T-helper 17 cell (primary cell): Measurements from ENCODE around the gene PYGM. TPM values are rescaled to one million over a fixed set of nuclear protein-coding genes. Genes with fewer than 3 reads are reported as not detected.
A peak's percentile ranks its signal among the peaks of the same experiment; 100 is the strongest.

Experiments
- ATAC-seq: fragments of 150-1000 bp; cut with Tn5 transposase; 2 replicates; pipeline ENCODE4 v1.10.0; 2021; ENCODE audit warnings: mild to moderate bottlenecking, moderate library complexity
- DNase-seq, 3 donors: peaks; one replicate each; pipeline versions ENCODE4 v3.0.0 to v3.0.0-alpha.2; 2020 to 2021
- H3K9me3 ChIP-seq: one replicate; pipeline ENCODE4 v1.7.0; 2013; ENCODE audit warnings: low read length, mild to moderate bottlenecking; ENCODE audit not compliant: control insufficient read depth, poor library complexity, severe bottlenecking
- H3K27ac Mint-ChIP-seq: one replicate; pipeline ENCODE4 v1.8.0; 2022; ENCODE audit warnings: mild to moderate bottlenecking, moderate library complexity, mixed read lengths
- H3K27me3 Mint-ChIP-seq: one replicate; pipeline ENCODE4 v1.8.0; 2022; ENCODE audit warnings: mixed read lengths
- H3K36me3 Mint-ChIP-seq: one replicate; pipeline ENCODE4 v1.8.0; 2022; ENCODE audit warnings: low read depth, mixed read lengths
- H3K4me1 Mint-ChIP-seq: one replicate; pipeline ENCODE4 v1.8.0; 2022; ENCODE audit warnings: mild to moderate bottlenecking, mixed read lengths
- H3K4me3 Mint-ChIP-seq: one replicate; pipeline ENCODE4 v1.8.0; 2022; ENCODE audit warnings: mild to moderate bottlenecking, moderate library complexity, mixed read lengths
- total RNA-seq, 4 donors: library from RNA in 2 of 4; stranded (reverse) in 2 of 4; gene quantifications; one replicate each; pipeline ENCODE4 v1.2.3 and lab custom pipeline; 2022 to 2026

Gene PYGM
- total RNA-seq, 2 donors from 2014 or later: 11.8 to 27.1 TPM

GRCh38 chr11:64760759-64761420 is 1.1 kb upstream of the PYGM start:
- Mint-ChIP-seq H3K4me1 (peaks cover 58% of the 10 kb centered on the region), H3K27ac (peak overlapping the region; percentile 95), H3K27me3 (no peaks in the 10 kb centered on the region), H3K36me3 (peaks cover 14% of the 10 kb centered on the region), H3K4me3 (peak overlapping the region; percentile 81)
- no peak for DNase-seq
- ATAC-seq: peak; percentile 3
- no peaks in the 10 kb centered on the region for H3K9me3 ChIP-seq

GRCh38 chr11:64759131-64759721 is 548 bp downstream of the PYGM start:
- peaks cover 43% of the 10 kb centered on the region for H3K4me1 Mint-ChIP-seq
- no peak for ATAC-seq
- peaks cover 5% of the 10 kb centered on the region for H3K36me3 Mint-ChIP-seq
- no peaks in the 10 kb centered on the region for H3K27me3 Mint-ChIP-seq
- peak overlapping the region; percentile 81 for H3K4me3 Mint-ChIP-seq
- no peaks in the 10 kb centered on the region for H3K9me3 ChIP-seq
- peak overlapping the region; percentile 95 for H3K27ac Mint-ChIP-seq
- DNase-seq: no peak

DNA sequence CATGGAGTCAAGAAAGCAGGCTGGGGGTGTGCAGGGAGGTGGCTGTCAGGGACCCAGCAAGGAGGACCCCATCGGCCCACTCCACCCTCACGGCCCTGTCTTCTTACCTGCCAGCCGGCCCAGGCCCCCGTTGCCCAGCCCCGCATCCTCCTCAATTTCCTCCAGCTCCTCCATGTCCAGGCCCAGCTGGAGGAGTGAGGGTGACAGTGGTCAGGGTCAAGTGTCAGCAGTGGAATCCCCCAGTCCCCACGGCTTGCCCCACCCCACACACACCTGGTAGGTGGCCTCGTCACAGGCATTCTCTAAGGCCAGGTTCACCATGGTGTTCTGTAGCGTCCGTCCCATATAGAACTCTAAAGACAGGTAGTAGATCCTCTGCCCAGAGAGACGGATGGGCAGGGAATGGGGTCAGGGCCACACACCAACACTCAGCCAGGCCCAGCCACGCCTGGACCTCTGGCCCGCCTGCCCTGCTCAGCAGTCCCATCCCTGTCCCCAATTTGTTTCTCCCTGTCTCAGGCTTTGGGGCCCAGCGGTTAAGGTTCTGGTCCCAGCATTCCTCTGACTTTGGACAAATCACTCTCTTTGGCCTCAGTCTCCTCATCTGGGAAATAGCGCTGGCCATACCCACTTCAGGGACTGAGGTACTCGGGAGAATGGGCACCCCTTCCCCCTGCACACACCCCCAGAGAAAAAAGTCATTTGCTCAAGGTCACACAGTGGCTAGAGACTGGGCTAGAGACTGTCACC is 1.3 kb downstream of the PYGM start:
- H3K9me3 ChIP-seq: no peaks in the 10 kb centered on the region
- H3K4me1 Mint-ChIP-seq: peaks cover 36% of the 10 kb centered on the region
- H3K4me3 Mint-ChIP-seq: peak overlapping the region; percentile 81
- ATAC-seq (no peak), DNase-seq (no peak)
- peaks cover 4% of the 10 kb centered on the region for H3K36me3 Mint-ChIP-seq
- no peaks in the 10 kb centered on the region for H3K27me3 Mint-ChIP-seq
- H3K27ac Mint-ChIP-seq: peak overlapping the region; percentile 81

DNA sequence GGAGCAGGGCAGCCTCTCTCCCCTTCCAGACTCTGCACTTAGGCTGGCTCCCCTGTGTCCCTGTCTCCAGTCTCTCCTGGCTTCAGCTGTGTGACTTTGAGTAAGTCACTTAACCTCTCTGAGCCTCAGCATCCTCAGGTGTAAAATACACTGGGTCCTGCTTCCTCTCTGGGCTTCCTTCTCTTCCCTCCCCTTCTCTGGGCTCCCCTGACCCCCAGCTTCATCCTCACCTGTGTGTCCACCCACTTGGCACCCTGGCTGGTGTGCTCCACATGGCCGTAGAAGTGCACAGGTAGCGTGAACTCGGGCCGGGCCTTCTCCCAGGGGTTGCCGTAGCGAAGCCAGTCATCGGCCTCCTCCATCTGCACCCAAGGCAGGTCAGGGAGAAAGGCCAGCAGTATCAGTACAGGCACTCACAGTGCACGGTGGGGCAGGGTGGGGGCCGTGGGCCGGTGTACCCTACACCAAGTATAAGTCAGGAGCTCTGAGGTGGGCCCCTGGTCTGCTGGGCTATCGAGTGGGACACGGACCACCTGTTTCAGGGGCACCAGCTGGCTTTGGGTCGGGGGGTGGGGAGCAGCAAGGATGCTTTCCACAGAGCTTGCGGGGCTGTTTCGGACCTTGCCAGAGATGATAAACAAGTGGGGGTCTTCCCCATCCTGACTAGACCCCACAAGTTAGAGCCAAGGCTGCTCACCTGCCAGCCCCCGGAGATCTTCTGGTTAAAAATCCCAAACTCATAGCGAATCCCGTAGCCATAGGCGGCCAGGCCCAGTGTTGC is 2.0 kb downstream of the PYGM start:
- Mint-ChIP-seq H3K27me3 (no peaks in the 10 kb centered on the region), H3K36me3 (peaks cover 3% of the 10 kb centered on the region), H3K4me3 (no peak overlapping the region), H3K4me1 (peaks cover 28% of the 10 kb centered on the region), H3K27ac (peak overlapping the region; percentile 81)
- ATAC-seq (no peak), DNase-seq (no peak)
- H3K9me3 ChIP-seq: no peaks in the 10 kb centered on the region

DNA sequence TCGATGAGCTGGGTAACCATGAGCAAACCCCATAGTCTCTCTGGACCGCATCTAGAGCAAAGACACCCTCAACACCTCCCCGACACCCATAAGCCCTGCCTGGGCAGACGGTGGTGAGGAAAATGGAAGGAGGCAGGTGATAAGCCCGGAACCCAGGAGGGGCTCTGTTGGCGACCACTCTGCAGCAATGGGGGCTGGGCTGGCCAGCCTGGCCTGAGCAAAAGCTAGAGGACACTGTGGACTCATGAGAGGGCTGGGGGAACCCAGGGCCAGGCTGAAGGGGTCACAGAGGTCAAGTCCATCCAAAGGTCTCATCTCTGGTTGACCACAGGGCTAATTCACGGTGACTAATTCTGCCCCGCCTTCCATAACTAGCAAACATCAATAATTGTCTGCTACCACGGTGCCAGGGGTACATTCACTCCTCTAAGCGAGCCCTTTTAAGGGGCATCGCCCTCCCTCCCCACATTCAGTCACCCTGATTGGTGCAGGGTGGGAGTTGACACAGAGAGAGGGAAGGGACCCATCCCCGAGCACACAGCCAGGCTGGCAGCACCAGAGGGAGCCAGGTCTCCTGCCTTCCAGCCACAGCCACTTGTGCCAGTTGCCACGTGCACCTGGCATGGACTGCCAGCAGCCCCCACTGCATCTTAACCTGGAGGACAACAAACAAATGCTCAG is 4.0 kb downstream of the PYGM start:
- Mint-ChIP-seq H3K27ac (no peak overlapping the region), H3K27me3 (no peaks in the 10 kb centered on the region), H3K4me3 (no peak overlapping the region), H3K36me3 (no peaks in the 10 kb centered on the region), H3K4me1 (peaks cover 19% of the 10 kb centered on the region)
- H3K9me3 ChIP-seq: no peaks in the 10 kb centered on the region
- DNase-seq (no peak), ATAC-seq (no peak)

- no peak for DNase-seq
Observed at GRCh38 chr11:64754919-64755662, 4.7 kb downstream of the PYGM start.

GRCh38 chr11:64754124-64754918 is 5.5 kb downstream of the PYGM start:
- no peak overlapping the region for H3K4me3 Mint-ChIP-seq
- no peaks in the 10 kb centered on the region for H3K36me3 Mint-ChIP-seq
- no peak for ATAC-seq
- DNase-seq: no peak
- H3K9me3 ChIP-seq: no peaks in the 10 kb centered on the region
- no peaks in the 10 kb centered on the region for H3K27me3 Mint-ChIP-seq
- H3K27ac Mint-ChIP-seq: no peak overlapping the region
- H3K4me1 Mint-ChIP-seq: peaks cover 18% of the 10 kb centered on the region

More at GRCh38 chr11:64754919-64755662, 4.7 kb downstream of the PYGM start:
- Mint-ChIP-seq H3K4me1 (peaks cover 23% of the 10 kb centered on the region), H3K36me3 (no peaks in the 10 kb centered on the region), H3K4me3 (no peak overlapping the region), H3K27ac (no peak overlapping the region), H3K27me3 (no peaks in the 10 kb centered on the region)
- H3K9me3 ChIP-seq: no peaks in the 10 kb centered on the region
- ATAC-seq: no peak

GRCh38 chr11:64753380-64754123 is 6.2 kb downstream of the PYGM start:
- H3K4me1 Mint-ChIP-seq: peaks cover 18% of the 10 kb centered on the region
- H3K36me3 Mint-ChIP-seq: no peaks in the 10 kb centered on the region
- no peak overlapping the region for H3K4me3 Mint-ChIP-seq
- H3K27me3 Mint-ChIP-seq: no peaks in the 10 kb centered on the region
- DNase-seq (no peak), ATAC-seq (no peak)
- H3K9me3 ChIP-seq: no peaks in the 10 kb centered on the region
- no peak overlapping the region for H3K27ac Mint-ChIP-seq

DNA sequence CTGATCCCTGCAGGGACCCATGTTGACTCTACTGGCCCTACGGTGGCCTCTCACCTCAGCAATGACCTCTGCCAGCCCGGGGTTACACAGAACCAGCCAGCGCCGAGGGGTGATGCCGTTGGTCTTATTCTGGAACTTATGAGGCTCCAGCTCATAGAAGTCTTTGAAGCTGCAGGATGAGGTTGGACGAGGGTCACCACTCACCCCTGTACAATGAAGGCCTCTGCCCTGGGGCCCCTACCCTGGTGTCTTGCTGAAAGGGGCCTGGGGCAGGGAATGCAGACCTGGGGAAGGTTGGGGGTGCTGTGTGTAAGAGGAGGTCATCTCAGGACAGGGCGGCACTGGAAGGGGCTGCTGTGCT is 6.8 kb downstream of the PYGM start:
- H3K9me3 ChIP-seq: no peaks in the 10 kb centered on the region
- Mint-ChIP-seq H3K4me3 (no peak overlapping the region), H3K27ac (peak overlapping the region; percentile 41), H3K4me1 (peaks cover 20% of the 10 kb centered on the region), H3K36me3 (no peaks in the 10 kb centered on the region), H3K27me3 (no peaks in the 10 kb centered on the region)
- DNase-seq: no peak
- no peak for ATAC-seq

GRCh38 chr11:64752175-64752970 is 7.4 kb downstream of the PYGM start:
- Mint-ChIP-seq H3K4me1 (peaks cover 20% of the 10 kb centered on the region), H3K27me3 (no peaks in the 10 kb centered on the region), H3K36me3 (no peaks in the 10 kb centered on the region), H3K27ac (peak overlapping the region; percentile 41), H3K4me3 (no peak overlapping the region)
- no peaks in the 10 kb centered on the region for H3K9me3 ChIP-seq
- DNase-seq (no peak), ATAC-seq (no peak)

- Mint-ChIP-seq H3K27me3 (no peaks in the 10 kb centered on the region), H3K36me3 (no peaks in the 10 kb centered on the region), H3K4me1 (peaks cover 20% of the 10 kb centered on the region), H3K4me3 (no peak overlapping the region), H3K27ac (peak overlapping the region; percentile 87)
- no peaks in the 10 kb centered on the region for H3K9me3 ChIP-seq
- no peak for DNase-seq
- no peak for ATAC-seq
Observed at GRCh38 chr11:64751580-64751979, 8.2 kb downstream of the PYGM start.
